ENCODE data around the gene FTH1. TPM values are rescaled to one million over a fixed set of nuclear protein-coding genes. Genes with fewer than 3 reads are reported as not detected.
"Not testable (repeated sequence)": the region's sequence is repeated elsewhere in the genome, so short reads cannot be mapped to it uniquely, and the experiment has no call there.

Gene FTH1
- total and polyA plus RNA-seq, 11 donors, result 1,764 to 5,397 (median 2,454) TPM

GRCh38 chr11:61955422-61956135 is 11.9 kb downstream of the FTH1 start:
- intact Hi-C loops (cut with DNase I), result loop anchor here in 1 of 10 donors (5.0 to 10.0 kb wide), 2 partner anchors 99 to 127 kb away; no protein-coding TSS in a partner anchor
- TF ChIP-seq POLR2A (IDR thresholded peaks at IDR 0.05), result no peak
- TF ChIP-seq CTCF (IDR thresholded peaks at IDR 0.05), result peak in 1 of 12 donors; percentile 18
- Histone ChIP-seq H3K27ac (peak overlapping the region; percentile 24 to 94 (median 72)), H3K4me3 (peak overlapping the region; percentile 6 to 68 (median 50)), H3K4me1 (peaks cover 0 to 25% (median 13%) of the 10 kb centered on the region in 12 donors), H3K9me3 (no peaks in the 10 kb centered on the region), H3K27me3 (peaks cover 0 to 4% (median 0%) of the 10 kb centered on the region in 9 donors), H3K36me3 (peaks cover 0 to 19% (median 0%) of the 10 kb centered on the region in 9 donors)
- 7 to 24% (median 11%) methylated on average over 22 to 56 of the region's 56 CpGs for WGBS, 4 donors
- DNase-seq (peak in 2 of 5 donors; percentile 52 to 74), ATAC-seq (peak in 3 of 4 donors; percentile 32 to 40 (median 33))

- Histone ChIP-seq H3K36me3 (peaks cover 0 to 16% (median 0%) of the 10 kb centered on the region in 9 donors), H3K27me3 (peaks cover 0 to 4% (median 0%) of the 10 kb centered on the region in 9 donors), H3K4me3 (peak overlapping the region; percentile 6 to 68 (median 50)), H3K4me1 (peaks cover 0 to 27% (median 13%) of the 10 kb centered on the region in 12 donors), H3K9me3 (no peaks in the 10 kb centered on the region), H3K27ac (peak overlapping the region; percentile 24 to 94 (median 72))
- TF ChIP-seq POLR2A (IDR thresholded peaks at IDR 0.05) (no peak), CTCF (IDR thresholded peaks at IDR 0.05) (peak in 5 of 12 donors; percentile 18 to 39 (median 30))
- ATAC-seq, result peak; percentile 64 to 86 (median 84)
- intact Hi-C loops (cut with DNase I), result loop anchor here in 3 of 10 donors (5.0 to 10.0 kb wide), 3 partner anchors 100 to 153 kb away; no protein-coding TSS in a partner anchor
- WGBS, 4 donors, result 6 to 15% (median 11%) methylated on average over 14 to 21 of the region's 21 CpGs
- peak; percentile 70 to 84 (median 77) for DNase-seq
These were observed 12.5 kb downstream of the FTH1 start for GRCh38 chr11:61954851-61955421.

GRCh38 chr11:61954106-61954850 is 13.2 kb downstream of the FTH1 start:
- peaks cover 0 to 9% (median 0%) of the 10 kb centered on the region in 9 donors for H3K36me3 ChIP-seq
- peaks cover 0 to 33% (median 16%) of the 10 kb centered on the region in 12 donors for H3K4me1 ChIP-seq
- H3K9me3 ChIP-seq, result no peaks in the 10 kb centered on the region
- intact Hi-C loops (cut with DNase I), result loop anchor here in 3 of 10 donors (5.0 to 10.0 kb wide), 3 partner anchors 101 to 152 kb away; no protein-coding TSS in a partner anchor
- DNase-seq (no peak), ATAC-seq (no peak)
- H3K27ac ChIP-seq, result peak overlapping the region in 11 of 12 donors; percentile 48 to 94 (median 77)
- 93 to 97% (median 95%) methylated on average over 8 to 9 of the region's 9 CpGs for WGBS, 4 donors
- H3K27me3 ChIP-seq, result peaks cover 0 to 4% (median 0%) of the 10 kb centered on the region in 9 donors
- TF ChIP-seq CTCF (IDR thresholded peaks at IDR 0.05) (no peak), POLR2A (IDR thresholded peaks at IDR 0.05) (no peak)
- H3K4me3 ChIP-seq, result peak overlapping the region in 6 of 12 donors; percentile 30 to 68 (median 54)

GRCh38 chr11:61953632-61954031 is 13.8 kb downstream of the FTH1 start:
- not testable (repeated sequence) for ATAC-seq, H3K36me3 ChIP-seq, H3K27me3 ChIP-seq, H3K9me3 ChIP-seq, DNase-seq, H3K4me3 ChIP-seq, H3K27ac ChIP-seq
- WGBS, 4 donors, result 92 to 96% (median 95%) methylated on average over 5 of the region's 5 CpGs
- intact Hi-C loops (cut with DNase I), result loop anchor here in 3 of 10 donors (5.0 to 10.0 kb wide), 3 partner anchors 101 to 151 kb away; no protein-coding TSS in a partner anchor
- H3K4me1 ChIP-seq, result peaks cover 0 to 38% (median 17%) of the 10 kb centered on the region in 12 donors
